Neuron (in vitro differentiated cells): Measurements from ENCODE around the gene MMP21.

ENCODE experiments used
- H2AFZ ChIP-seq: one replicate; pipeline ENCODE4 v1.6.1; 2013; ENCODE audit warnings: low read depth, mild to moderate bottlenecking, inconsistent platforms, low read length, moderate library complexity
- H3K27me3 ChIP-seq: one replicate; pipeline ENCODE4 v1.6.1; 2013; ENCODE audit warnings: low read length; ENCODE audit not compliant: insufficient read depth
- H3K36me3 ChIP-seq: one replicate; pipeline ENCODE4 v1.6.1; 2013; ENCODE audit warnings: low read length; ENCODE audit not compliant: insufficient read depth
- H3K4me1 ChIP-seq: one replicate; pipeline ENCODE4 v1.6.1; 2013; ENCODE audit warnings: low read length; ENCODE audit not compliant: insufficient read depth
- H3K4me3 ChIP-seq: 2 replicates; pipeline ENCODE4 v1.5.1; 2013; ENCODE audit warnings: mild to moderate bottlenecking, low read length, moderate library complexity
- H3K9me3 ChIP-seq: one replicate; pipeline ENCODE4 v1.6.1; 2013; ENCODE audit warnings: low read length

Gene MMP21

GRCh38 chr10:125782616-125783015 lies 7.0 kb upstream of the MMP21 start:
- Histone ChIP-seq H3K9me3 (no peaks in the 10 kb centered on the region), H3K4me1 (peaks cover 11% of the 10 kb centered on the region), H3K27me3 (no peaks in the 10 kb centered on the region), H3K4me3 (no peak overlapping the region), H3K36me3 (no peaks in the 10 kb centered on the region), H2AFZ (no peak overlapping the region)

GRCh38 chr10:125782054-125782453 lies 6.4 kb upstream of the MMP21 start:
- Histone ChIP-seq H2AFZ (no peak overlapping the region), H3K4me1 (peaks cover 11% of the 10 kb centered on the region), H3K27me3 (no peaks in the 10 kb centered on the region), H3K36me3 (no peaks in the 10 kb centered on the region), H3K9me3 (no peaks in the 10 kb centered on the region), H3K4me3 (no peak overlapping the region)

GRCh38 chr10:125781374-125781773 lies 5.8 kb upstream of the MMP21 start:
- Histone ChIP-seq H2AFZ (no peak overlapping the region), H3K27me3 (no peaks in the 10 kb centered on the region), H3K4me3 (no peak overlapping the region), H3K9me3 (no peaks in the 10 kb centered on the region), H3K4me1 (peaks cover 11% of the 10 kb centered on the region), H3K36me3 (no peaks in the 10 kb centered on the region)

- Histone ChIP-seq H3K36me3 (no peaks in the 10 kb centered on the region), H3K4me1 (peaks cover 11% of the 10 kb centered on the region), H3K27me3 (no peaks in the 10 kb centered on the region), H3K4me3 (no peak overlapping the region), H3K9me3 (no peaks in the 10 kb centered on the region), H2AFZ (no peak overlapping the region)
Observed at GRCh38 chr10:125779403-125780327, 4.0 kb upstream of the MMP21 start.

- peaks cover 11% of the 10 kb centered on the region for H3K4me1 ChIP-seq
- no peaks in the 10 kb centered on the region for H3K27me3 ChIP-seq
Observed at GRCh38 chr10:125778556-125778955, 2.9 kb upstream of the MMP21 start.

GRCh38 chr10:125777806-125778205 lies 2.2 kb upstream of the MMP21 start:
- no peaks in the 10 kb centered on the region for H3K27me3 ChIP-seq
- H3K9me3 ChIP-seq = no peaks in the 10 kb centered on the region
- H3K36me3 ChIP-seq = no peaks in the 10 kb centered on the region
- no peak overlapping the region for H2AFZ ChIP-seq
- no peak overlapping the region for H3K4me3 ChIP-seq
- peaks cover 8% of the 10 kb centered on the region for H3K4me1 ChIP-seq

More at GRCh38 chr10:125778556-125778955, 2.9 kb upstream of the MMP21 start:
- Histone ChIP-seq H3K36me3 (no peaks in the 10 kb centered on the region), H3K4me3 (no peak overlapping the region), H3K9me3 (no peaks in the 10 kb centered on the region), H2AFZ (no peak overlapping the region)

- peaks cover under 1% of the 10 kb centered on the region for H3K36me3 ChIP-seq
- no peak overlapping the region for H2AFZ ChIP-seq
- H3K9me3 ChIP-seq = no peaks in the 10 kb centered on the region
- no peak overlapping the region for H3K4me3 ChIP-seq
- no peaks in the 10 kb centered on the region for H3K27me3 ChIP-seq
- no peaks in the 10 kb centered on the region for H3K4me1 ChIP-seq
Observed at GRCh38 chr10:125774581-125775191, 935 bp downstream of the MMP21 start.

- H3K4me3 ChIP-seq = no peak overlapping the region
- no peaks in the 10 kb centered on the region for H3K4me1 ChIP-seq
- H3K9me3 ChIP-seq = no peaks in the 10 kb centered on the region
- H2AFZ ChIP-seq = no peak overlapping the region
- peaks cover 7% of the 10 kb centered on the region for H3K36me3 ChIP-seq
- no peaks in the 10 kb centered on the region for H3K27me3 ChIP-seq
Observed at GRCh38 chr10:125773687-125774543, 1.7 kb downstream of the MMP21 start.

- Histone ChIP-seq H3K4me1 (no peaks in the 10 kb centered on the region), H3K4me3 (no peak overlapping the region), H3K9me3 (no peaks in the 10 kb centered on the region), H2AFZ (no peak overlapping the region), H3K27me3 (no peaks in the 10 kb centered on the region), H3K36me3 (peaks cover 7% of the 10 kb centered on the region)
Observed at GRCh38 chr10:125772864-125773180, 2.8 kb downstream of the MMP21 start.

- Histone ChIP-seq H3K4me3 (no peak overlapping the region), H3K36me3 (peaks cover 7% of the 10 kb centered on the region), H2AFZ (no peak overlapping the region), H3K27me3 (no peaks in the 10 kb centered on the region), H3K4me1 (no peaks in the 10 kb centered on the region), H3K9me3 (no peaks in the 10 kb centered on the region)
Observed at GRCh38 chr10:125772112-125772863, 3.3 kb downstream of the MMP21 start.

- Histone ChIP-seq H2AFZ (no peak overlapping the region), H3K4me1 (no peaks in the 10 kb centered on the region), H3K9me3 (no peaks in the 10 kb centered on the region), H3K4me3 (no peak overlapping the region), H3K36me3 (peaks cover 14% of the 10 kb centered on the region), H3K27me3 (no peaks in the 10 kb centered on the region)
Observed at GRCh38 chr10:125770844-125771243, 4.8 kb downstream of the MMP21 start.

GRCh38 chr10:125769175-125769574 lies 6.4 kb downstream of the MMP21 start:
- Histone ChIP-seq H3K27me3 (no peaks in the 10 kb centered on the region), H3K9me3 (no peaks in the 10 kb centered on the region), H2AFZ (no peak overlapping the region), H3K4me3 (no peak overlapping the region), H3K4me1 (no peaks in the 10 kb centered on the region), H3K36me3 (peaks cover 26% of the 10 kb centered on the region)
